Fibroblast of skin of left quadriceps (primary cell): ENCODE measurements around the gene SPATA31C2.
"Not testable (repeated sequence)": the region's sequence is repeated elsewhere in the genome, so short reads cannot be mapped to it uniquely, and the experiment has no call there.

ENCODE experiments used
- DNase-seq, 2 experiments: peaks; one replicate each; pipeline ENCODE4 v3.0.0-alpha.2; 2013; ENCODE audit warnings: low read depth in 2 of 2

SPATA31C2 gene

DNA sequence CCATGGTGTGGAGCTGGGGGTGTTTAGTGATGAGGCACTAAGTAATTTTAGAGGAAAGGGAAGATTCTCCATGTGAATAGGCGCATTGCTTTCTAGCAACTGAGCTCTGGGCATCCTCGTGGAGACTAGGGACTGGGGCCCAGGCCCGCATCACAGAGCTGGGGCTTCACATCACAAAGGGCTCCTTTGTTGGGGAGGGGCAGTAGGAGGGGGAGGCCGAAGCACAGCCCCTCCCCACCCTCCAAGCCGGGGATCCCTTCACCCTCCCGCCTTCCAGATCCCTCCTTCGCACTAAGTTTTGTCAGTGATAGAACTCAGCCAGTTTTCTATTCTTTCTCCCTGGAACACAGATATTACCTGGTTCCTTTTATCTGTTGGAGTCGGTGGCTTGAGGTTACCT, at the start of gene SPATA31C2:
Gene SPATA31C2, minus strand, starts transcription at position 101 of the 400 bp plus-strand sequence. Its CDS starts 29 bp downstream, at position 72.
- not testable (repeated sequence) for DNase-seq

DNA sequence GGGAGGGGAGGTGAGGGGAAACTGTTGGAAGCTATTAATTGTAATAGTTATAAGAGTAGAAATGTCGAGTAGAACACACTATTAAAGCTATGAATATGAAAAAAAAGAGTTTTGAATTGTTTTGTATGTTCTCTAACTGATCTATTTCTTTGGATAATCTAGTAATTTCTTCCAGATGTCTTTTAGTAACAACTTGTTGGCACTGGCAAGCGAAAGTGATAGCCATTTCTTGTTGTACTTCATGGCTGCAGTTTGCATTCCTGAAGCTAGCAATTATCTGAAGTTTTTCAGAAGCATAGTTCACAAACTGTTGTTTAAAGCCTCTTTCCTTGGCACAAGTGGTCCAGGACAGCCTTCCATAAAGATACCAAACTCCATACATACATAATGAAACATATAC, 49.4 kb upstream of the SPATA31C2 start:
- DNase-seq = peak; percentile 36 to 37

GRCh38 chr9:88186495-88187110, 48.3 kb upstream of the SPATA31C2 start:
- no peak for DNase-seq

GRCh38 chr9:88184976-88185375, 46.7 kb upstream of the SPATA31C2 start:
- DNase-seq = no peak

DNA sequence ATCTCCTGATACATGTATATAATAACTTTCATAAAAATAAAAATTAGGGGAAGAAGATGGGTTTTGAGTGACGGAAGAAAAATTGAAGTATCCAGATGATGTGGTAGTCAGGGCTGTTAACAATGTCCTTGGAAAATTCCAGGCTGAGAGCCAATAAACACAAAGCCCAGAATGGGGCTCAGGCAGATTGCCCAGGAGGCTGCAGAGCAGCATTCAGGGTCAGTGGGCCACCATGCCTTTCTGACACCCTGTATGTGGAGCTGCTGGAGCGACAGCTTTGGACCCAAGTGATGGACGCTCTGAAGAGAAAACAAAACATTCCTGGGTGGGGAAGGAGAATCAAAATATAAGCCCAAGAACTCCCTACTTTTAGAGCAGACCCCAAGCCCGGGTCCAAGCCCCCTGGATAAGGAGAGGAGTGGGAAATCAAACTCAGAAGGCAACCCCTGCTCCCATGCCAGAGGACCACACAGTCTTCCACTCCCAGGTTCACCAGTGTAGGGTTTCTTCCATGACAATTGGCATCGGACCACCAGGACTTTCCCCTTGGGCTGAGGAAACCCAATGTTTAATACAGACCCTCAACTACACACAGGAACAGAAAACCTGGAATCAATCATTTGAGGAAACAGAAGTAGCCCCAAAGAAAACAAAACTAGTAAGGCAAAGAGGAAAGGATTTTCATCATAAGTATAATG, 45.7 kb upstream of the SPATA31C2 start:
- DNase-seq = no peak

DNA sequence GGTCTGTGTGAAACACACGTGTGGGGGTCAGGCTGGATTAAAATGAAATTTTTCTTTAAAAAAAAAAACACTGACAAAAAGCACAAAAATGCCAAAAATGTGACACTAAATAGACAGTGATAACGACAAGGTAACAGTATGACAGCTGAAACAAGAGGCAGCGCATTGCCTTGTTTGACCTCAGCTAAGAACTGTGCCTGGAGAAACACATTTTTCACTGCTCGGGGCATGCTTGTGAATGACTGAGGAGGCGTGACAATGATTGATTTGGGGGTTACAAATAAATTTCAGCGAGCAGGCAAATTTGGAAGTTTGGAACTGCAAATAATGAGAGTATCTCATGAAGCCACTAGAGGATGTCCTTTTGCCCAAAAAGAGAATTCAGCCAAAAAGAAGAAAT, 44.2 kb upstream of the SPATA31C2 start:
- DNase-seq = no peak

DNA sequence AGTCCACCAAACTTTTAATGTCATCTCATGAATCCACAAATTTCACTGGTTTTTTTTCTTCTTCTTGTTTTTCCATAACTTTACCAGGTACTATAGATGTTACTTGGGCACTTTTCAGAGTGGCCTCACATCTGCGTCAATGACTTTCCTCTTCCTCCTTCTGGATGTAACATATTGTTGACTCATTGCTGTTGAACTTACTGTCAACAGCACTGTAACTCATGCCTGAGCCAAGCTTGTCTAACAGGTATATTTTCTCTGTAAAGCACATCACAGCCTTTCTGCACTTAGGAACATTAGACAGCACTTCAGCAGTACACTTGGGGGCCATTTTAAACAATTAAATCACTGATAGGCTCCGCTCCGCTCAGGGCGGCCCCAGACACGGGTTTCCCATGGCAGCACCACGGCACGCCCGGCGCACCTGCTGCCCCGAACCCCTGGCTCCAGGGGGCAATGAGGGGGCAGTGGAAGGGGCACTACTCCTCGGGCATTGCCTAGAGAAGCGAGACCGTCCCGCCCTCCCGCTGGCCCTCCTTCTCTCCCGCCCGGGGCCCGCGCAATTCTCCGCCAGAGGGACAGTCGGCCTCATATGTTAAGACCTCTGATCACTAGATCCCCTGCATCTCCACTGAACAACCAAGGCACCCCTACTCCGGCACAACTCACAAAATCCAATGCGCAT, 41.9 kb upstream of the SPATA31C2 start:
- no peak for DNase-seq

- DNase-seq = no peak
Measured at GRCh38 chr9:88179062-88179521, 40.8 kb upstream of the SPATA31C2 start.

DNA sequence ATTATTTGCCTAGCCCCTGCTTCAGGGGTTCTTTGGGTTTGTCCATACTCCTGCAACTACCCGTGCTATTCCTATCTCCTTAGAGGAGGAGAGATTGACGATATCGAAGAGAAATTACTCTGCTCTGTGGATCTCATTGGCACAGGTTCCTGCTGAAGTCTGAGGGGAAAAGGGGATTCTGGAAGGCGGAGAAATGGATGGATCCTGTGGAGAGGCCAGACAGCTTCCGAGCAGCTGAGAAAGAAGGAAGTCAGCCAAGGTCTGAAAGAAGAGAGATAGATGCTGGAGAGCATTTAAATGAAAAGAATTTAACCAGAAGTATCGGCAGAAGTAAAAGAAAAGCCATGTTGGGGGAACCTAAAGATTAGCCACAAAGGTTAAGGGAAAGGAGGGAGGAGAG, 40.4 kb upstream of the SPATA31C2 start:
- DNase-seq = no peak

DNA sequence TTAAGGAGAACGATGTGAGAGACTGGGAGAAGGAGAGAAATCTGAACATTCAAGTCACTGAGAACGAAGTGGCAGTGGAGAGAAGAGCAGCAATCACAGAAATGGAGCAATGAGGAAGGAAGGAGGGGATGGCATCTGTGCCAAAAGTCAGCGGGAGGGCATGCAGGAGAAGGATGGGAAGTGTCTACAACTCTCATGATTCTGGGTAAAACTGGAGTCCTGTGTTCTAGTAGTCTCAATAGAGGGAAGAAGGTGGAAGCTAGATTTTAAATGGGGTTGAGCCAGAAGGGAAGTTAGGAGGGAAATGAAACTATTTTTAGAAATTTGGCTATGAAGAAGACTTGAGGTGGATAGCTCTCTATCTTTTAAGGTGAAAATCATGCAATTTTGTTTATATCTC, 39.1 kb upstream of the SPATA31C2 start:
- DNase-seq = no peak

DNA sequence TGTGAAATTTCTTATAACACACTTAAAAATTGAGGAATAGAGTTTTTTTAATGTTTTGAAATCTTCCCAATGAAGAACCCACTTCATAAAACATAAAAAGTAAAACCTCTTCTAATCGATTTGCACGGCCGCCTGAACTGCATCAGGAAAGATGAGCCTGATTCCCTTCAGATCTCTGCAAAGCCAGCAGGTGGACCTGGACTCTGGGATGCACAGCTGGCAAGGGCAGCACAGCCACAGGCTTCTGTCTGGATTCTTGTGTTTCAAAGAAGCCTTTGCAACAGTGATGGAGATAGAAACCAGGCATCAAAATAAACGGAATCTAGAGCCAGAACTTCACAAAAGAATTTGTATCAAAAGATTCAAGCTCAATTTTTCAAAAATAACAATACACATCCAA, 36.0 kb upstream of the SPATA31C2 start:
- DNase-seq = no peak

DNA sequence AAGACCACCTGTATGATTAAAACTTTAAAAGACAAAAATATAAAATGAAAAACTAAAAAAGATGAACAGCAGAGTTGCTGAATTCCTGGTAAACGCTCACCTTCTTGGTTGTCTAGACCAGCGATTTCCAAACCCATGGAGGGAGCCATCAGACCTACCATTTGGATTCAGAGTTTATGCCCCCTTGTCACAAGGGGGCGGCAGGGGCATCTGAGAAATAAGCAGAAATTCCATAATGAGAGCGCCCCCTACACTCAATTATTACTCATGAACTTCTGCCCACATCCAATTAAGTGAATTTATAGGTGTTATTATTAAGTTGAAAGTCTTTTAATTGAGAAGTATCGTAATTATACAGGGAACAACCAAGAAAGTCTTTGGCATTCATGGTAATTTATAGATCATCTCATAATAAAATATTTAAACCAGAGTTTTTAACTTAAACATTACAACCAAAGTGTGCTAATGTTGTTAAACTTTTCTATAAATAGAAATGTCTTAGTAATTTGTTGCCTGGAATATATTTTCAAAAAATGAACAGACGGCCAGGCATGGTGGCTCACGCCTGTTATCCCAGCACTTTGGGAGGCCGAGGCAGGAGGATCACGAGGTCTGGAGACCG, 35.2 kb upstream of the SPATA31C2 start:
- peak; percentile 56 to 57 for DNase-seq

GRCh38 chr9:88169700-88170099, 31.4 kb upstream of the SPATA31C2 start:
- no peak for DNase-seq

- DNase-seq = no peak
Measured at GRCh38 chr9:88168564-88168963, 30.3 kb upstream of the SPATA31C2 start.

GRCh38 chr9:88166660-88167059, 28.4 kb upstream of the SPATA31C2 start:
- no peak for DNase-seq

GRCh38 chr9:88164850-88165249, 26.6 kb upstream of the SPATA31C2 start:
- DNase-seq = no peak

GRCh38 chr9:88161144-88161543, 22.9 kb upstream of the SPATA31C2 start:
- no peak for DNase-seq

GRCh38 chr9:88143957-88144625, 5.8 kb upstream of the SPATA31C2 start:
- no peak for DNase-seq

- no peak for DNase-seq
Measured at GRCh38 chr9:88143179-88143578, 4.9 kb upstream of the SPATA31C2 start.

DNA sequence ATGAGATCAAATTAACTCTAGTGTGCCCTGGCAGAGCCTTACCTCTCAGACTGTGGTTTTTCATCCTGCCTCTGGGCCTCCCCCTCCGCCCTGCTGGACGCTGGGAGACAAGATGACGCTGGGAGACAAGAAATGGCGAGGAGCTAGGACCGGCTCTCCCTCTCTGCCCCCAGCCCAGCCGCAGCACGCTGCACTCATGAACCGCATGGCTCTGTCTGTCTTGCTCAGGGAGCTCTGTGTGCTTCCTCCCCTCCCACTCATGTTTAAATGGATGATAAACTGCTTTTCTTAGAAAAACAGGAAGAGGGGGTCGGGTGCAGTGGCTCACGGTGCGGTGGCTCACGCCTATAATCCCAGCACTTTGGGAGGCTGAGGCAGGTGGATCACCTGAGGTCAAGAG, 4.7 kb downstream of the SPATA31C2 start:
- not testable (repeated sequence) for DNase-seq

DNA sequence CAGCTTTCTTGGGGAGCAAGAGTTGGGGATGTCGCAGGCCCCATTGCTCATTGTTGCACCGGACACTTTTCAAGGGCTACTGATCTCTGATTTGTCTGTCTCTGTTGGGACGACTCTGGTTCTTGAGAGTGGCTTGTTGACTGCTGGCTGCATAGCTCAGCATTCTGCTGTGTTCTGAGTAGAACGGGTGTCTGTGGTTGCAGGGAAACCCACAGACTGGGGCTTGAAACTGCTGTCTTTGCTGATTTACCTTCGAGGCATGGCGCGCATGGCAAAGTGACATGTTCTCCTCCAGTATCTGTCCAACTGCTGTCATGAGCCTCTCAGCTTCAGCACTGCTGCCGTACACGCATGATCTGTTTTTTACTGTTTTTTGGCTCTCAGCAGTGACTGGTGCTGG, 8.7 kb downstream of the SPATA31C2 start:
- not testable (repeated sequence) for DNase-seq
